ENCODE data around the gene OR51G2.
A peak's percentile ranks its signal among the peaks of the same experiment; 100 is the strongest.
"Not testable (repeated sequence)": the region's sequence is repeated elsewhere in the genome, so short reads cannot be mapped to it uniquely, and the experiment has no call there.

Gene OR51G2, protein sequence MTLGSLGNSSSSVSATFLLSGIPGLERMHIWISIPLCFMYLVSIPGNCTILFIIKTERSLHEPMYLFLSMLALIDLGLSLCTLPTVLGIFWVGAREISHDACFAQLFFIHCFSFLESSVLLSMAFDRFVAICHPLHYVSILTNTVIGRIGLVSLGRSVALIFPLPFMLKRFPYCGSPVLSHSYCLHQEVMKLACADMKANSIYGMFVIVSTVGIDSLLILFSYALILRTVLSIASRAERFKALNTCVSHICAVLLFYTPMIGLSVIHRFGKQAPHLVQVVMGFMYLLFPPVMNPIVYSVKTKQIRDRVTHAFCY

DNA sequence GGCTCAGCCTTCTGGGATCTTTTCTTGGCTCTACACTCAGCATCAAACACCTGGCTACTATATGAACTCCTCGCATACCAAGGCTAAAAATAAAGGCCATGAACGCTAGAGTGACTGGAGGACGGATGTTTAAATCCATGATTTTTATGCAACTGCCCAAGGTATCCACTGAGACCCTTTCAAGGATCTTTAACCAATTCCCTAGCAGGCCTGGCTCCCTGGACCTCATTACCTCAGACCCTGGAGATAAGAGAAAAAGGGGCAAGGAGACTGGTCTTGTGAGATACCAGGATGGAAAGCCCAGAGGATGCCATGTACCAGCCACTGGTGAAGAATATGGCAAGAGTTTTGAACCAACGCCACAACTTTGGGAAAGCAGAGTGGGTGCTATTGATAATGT lies at the start of gene OR51G2:
Gene OR51G2 (minus strand): TSS at position 101 of the 400 bp plus-strand sequence. CDS start 3,687 bp downstream, outside the sequence.
- no peak for DNase-seq (ENCODE audit: low read depth in 2 of 2)

DNA sequence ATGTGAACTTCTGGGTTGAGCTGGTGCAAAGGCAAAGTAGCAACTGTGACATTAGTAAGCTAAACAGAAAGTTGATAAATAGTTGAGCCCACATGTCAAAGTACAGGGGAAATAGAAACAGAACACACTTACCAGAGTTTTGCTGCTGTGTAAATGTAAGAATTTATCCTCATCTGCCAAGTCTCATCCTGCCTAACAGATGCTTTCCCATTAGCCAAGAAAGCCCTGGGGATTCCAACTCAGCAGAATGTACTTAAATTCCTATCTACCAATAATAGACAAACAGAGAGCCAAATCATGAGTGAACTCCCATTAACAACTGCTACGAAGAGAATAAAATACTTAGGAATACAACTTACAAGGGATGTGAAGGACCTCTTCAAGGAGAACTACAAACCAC lies 43.7 kb upstream of the OR51G2 start:
- no peak for DNase-seq (ENCODE audit: low read depth in 2 of 2)

- no peak for DNase-seq (ENCODE audit: low read depth in 2 of 2)
These were observed 41.7 kb upstream of the OR51G2 start for GRCh38 chr11:4960877-4961276.

DNA sequence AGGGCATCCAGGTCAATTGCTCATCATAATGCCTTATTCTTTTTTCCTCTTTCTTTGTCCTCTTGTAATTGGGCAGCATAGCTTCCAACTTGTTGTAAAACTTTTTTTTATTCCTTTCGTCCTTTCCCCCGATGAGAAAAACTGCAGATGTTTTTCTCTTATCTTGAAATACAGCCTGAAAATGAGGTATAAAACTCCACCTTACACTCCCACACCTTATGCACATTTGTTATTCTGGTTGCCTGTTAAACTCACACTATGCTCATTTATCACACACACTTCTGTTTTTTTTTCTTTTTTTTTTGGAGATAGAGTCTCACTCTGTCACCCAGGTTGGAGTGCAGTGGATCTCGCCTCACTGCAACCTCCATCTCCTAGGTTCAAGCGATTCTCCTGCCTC lies 38.2 kb upstream of the OR51G2 start:
- no peak for DNase-seq (ENCODE audit: low read depth in 2 of 2)

DNA sequence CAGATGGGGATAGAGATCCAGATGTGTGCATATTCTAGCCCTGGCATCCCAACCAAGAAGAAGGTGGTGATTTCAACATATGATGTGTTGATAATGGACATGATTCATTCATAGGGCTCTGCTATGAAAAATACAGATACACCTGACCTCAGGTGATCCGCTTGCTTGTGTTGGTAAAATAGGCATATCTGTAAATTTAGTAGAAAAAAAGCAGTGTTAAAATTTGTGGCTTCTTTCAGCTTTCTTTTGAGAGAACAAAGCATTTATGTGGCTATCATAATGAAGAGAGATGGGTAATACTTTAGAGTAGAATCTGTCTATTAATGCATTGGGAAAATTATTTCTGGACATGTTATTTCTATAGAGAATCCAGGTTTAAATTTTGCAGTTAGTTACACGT lies 36.5 kb upstream of the OR51G2 start, which contains the start of gene OR51A2:
Gene OR51A2 (minus strand): TSS at position 101 of the 400 bp plus-strand sequence. CDS start 0 bp downstream, at position 101.
- DNase-seq (ENCODE audit: low read depth in 2 of 2) = not testable (repeated sequence)

- no peak for DNase-seq (ENCODE audit: low read depth in 2 of 2)
These were observed 28.4 kb upstream of the OR51G2 start, which contains the start of gene OR51A4 for GRCh38 chr11:4947505-4947904. Gene OR51A4 (minus strand): TSS chr11:4947605. CDS start chr11:4947100, 505 bp downstream.

- no peak for DNase-seq (ENCODE audit: low read depth in 2 of 2)
These were observed 17.6 kb upstream of the OR51G2 start for GRCh38 chr11:4936745-4937144.

DNA sequence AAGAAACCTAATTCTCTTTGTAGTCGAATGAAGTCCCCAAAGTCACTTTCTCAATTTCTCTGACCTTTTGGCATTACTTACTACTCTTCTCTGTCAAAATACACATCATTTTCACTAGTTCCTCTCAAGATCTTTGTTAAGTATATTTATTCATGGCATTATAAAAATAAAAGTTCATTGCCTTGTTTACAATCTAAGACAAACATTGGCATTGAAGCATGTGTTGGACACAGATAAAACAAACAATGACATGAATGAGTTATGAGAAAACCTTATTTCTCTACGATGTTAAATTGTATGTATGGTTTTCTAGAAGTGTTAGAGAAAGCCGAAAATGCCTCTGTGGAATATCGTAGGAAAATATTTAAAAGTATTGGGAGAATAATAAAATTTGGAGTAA lies 13.6 kb upstream of the OR51G2 start:
- no peak for DNase-seq (ENCODE audit: low read depth in 2 of 2)

DNA sequence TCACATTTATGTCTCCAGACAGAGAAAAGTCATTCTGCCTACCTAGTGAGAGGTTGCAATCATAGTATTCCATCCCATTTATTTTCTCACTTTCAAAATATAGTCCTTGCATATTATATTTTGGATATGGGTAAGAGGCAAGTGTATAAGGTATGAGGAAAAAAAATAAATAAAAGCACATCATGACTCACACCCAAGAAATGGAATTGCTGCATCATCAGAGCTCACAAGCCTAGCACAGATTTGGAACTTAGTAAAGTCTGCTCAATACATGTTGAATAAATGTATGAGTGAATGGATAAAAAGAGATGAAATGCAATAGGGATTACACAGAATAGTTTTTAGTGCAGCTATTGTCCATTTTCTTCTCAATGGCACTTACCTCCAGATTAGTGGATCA lies 7.5 kb upstream of the OR51G2 start:
- DNase-seq (ENCODE audit: low read depth in 2 of 2) = no peak

DNA sequence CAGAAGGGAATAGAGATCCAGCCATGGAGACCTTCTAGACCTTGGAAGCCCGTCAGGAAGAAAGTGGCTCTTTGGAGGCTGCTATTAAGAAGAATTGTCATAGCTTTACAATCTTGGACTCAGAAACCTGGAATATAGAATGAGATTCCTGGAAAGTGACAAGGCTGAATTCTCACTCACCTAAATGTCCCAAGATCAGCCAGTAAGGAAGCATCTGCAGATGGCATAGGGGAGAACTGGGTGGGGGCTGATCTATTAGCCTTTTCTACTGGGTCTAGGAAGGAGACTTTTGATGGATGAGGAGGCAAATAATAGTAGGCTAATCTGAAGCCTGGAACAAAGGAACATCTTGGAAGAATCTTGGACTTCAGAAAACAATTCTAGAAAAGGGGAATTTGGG lies 5.1 kb upstream of the OR51G2 start, which contains the start of gene OR51G1:
Gene OR51G1 (minus strand): TSS at position 101 of the 400 bp plus-strand sequence. CDS start 0 bp downstream, at position 101.
- no peak for DNase-seq (ENCODE audit: low read depth in 2 of 2)

DNA sequence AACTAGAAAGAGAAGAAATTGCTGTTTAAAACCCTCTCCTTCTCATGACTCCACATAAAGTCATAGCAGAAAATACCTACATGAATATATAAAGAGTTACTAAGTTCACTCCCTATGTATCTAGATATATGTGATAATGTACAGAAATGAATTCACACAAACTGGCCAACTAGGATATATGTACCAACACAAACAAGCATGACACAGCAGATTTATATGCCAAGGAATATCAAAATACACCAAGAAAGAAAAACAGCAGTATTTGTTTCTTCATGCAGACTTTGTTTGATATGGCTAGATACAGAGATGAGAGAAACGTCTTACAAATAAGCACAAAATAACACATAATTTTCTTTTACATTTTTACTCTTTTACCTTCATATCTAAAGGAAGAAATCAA lies 3.2 kb upstream of the OR51G2 start:
- no peak for DNase-seq (ENCODE audit: low read depth in 2 of 2)

DNA sequence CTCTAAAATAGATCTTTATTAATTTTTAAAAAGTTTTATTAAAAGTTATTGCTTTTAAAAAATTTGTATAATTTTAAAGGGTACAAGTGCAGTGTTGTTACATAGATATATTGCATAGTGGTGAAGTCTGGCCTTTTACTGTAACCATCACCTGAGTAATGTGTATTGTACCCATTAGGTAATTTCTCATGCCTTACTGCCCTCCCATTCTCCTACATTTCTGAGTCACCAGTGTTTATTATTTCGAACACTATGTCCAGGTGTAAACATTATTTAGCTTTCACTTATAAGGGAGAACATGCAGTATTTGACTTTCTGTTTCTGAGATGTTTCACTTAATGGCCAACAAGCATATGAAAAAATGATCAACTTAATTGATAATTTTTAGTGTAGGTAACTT lies 2.6 kb upstream of the OR51G2 start:
- DNase-seq (ENCODE audit: low read depth in 2 of 2) = no peak

DNA sequence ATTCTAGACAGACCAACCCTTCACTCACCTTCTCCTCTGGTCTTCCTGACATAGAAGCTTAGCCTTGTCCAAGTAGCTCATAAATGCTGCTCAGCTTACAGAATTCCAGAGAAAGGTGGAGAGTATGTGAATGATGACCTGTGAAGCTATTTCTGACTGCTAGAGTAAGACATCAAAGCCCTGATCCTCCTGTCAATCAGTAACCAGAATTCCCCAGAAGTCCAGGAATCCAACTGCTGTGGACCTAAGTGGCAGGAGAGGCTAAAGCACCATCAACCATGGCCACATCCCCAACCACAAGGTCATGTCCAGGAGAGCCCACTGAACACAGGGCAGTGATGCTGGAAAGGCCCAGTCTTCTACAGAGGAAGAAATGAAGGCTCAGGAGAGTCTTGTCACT lies 2.6 kb downstream of the OR51G2 start:
- DNase-seq (ENCODE audit: low read depth in 2 of 2) = no peak

DNA sequence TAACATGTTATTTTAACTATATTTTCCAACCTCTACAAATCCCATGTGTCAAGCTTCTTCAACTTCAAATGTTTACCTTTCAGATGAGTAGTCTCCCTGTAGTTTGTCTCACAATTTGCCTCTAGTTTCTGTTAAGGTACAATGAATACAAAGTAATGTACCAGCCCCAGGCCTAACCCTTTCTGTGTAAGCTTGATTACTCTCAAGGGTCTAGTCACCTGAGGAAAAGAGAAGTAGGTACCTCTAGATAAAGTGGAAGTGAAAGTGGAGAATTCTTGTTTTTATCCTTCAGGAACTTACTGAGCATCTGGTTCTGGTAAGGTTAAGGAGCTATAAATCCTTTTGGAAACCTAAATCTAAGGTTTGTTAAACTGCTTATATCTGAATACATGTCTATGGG lies 15.7 kb downstream of the OR51G2 start, which contains the start of gene OR51A7:
Gene OR51A7 (plus strand): TSS at position 300 of the 400 bp plus-strand sequence. CDS start 3,587 bp downstream, outside the sequence.
- DNase-seq (ENCODE audit: low read depth in 2 of 2) = no peak

GRCh38 chr11:4891996-4892640 lies 27.0 kb downstream of the OR51G2 start:
- DNase-seq (ENCODE audit: low read depth in 2 of 2) = peak; percentile 63 to 74

DNA sequence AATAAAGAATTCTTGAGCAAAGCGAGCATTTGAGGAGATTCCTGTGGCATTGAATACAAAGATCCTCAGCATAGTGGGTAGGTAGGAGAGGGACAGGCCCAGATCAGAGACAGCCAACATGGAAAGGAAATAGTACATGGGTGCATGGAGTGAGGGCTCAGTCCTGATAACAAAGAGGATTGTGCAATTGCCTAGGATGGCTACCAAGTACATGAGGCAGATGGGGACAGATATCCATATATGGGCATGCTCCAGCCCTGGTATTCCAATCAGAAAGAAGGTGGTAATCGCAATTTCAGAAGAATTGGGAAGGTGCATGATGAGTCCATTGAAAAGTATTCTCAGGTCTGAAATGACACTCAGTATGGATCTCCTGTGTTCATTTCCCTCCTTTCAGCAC lies 28.9 kb downstream of the OR51G2 start:
- DNase-seq (ENCODE audit: low read depth in 2 of 2) = no peak

- no peak for DNase-seq (ENCODE audit: low read depth in 2 of 2)
These were observed 31.6 kb downstream of the OR51G2 start for GRCh38 chr11:4887591-4887990.

- no peak for DNase-seq (ENCODE audit: low read depth in 2 of 2)
These were observed 33.0 kb downstream of the OR51G2 start for GRCh38 chr11:4886186-4886585.

DNA sequence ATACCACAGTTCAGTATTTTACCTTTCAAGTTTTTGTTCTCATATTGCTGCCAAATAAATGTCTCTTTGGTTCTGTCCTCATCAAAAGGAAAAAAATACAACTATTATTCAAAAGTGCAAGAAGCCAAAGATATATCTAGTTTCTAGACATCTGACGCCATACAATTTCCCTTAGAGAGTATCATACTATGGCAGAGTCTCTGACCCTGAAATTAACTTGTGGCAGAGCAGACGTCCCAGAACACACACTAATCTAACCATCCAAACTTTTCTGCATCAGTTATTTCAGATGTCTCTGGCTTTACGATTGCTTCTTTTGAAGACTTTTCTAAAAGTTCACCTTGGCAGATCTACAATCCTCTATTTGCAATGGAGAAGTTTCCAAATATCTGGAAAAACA lies 34.8 kb downstream of the OR51G2 start:
- DNase-seq (ENCODE audit: low read depth in 2 of 2) = no peak

- DNase-seq (ENCODE audit: low read depth in 2 of 2) = no peak
These were observed 36.6 kb downstream of the OR51G2 start for GRCh38 chr11:4882543-4882942.

DNA sequence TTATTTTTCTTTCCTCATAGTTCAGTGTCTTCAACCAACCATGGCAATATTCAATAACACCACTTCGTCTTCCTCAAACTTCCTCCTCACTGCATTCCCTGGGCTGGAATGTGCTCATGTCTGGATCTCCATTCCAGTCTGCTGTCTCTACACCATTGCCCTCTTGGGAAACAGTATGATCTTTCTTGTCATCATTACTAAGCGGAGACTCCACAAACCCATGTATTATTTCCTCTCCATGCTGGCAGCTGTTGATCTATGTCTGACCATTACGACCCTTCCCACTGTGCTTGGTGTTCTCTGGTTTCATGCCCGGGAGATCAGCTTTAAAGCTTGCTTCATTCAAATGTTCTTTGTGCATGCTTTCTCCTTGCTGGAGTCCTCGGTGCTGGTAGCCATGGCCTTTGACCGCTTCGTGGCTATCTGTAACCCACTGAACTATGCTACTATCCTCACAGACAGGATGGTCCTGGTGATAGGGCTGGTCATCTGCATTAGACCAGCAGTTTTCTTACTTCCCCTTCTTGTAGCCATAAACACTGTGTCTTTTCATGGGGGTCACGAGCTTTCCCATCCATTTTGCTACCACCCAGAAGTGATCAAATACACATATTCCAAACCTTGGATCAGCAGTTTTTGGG lies 37.2 kb downstream of the OR51G2 start, which contains the start of gene OR51T1:
Gene OR51T1 (plus strand): TSS at position 41 of the 641 bp plus-strand sequence. CDS start 0 bp downstream, at position 41.
- DNase-seq (ENCODE audit: low read depth in 2 of 2) = peak in 1 of 2 experiments; percentile 6

GRCh38 chr11:4881188-4881587 lies 38.0 kb downstream of the OR51G2 start:
- DNase-seq (ENCODE audit: low read depth in 2 of 2) = no peak

All from fibroblast of skin of left biceps (primary cell).